ENCODE measurements around the gene NFYB. TPM values are rescaled to one million over a fixed set of nuclear protein-coding genes. Genes with fewer than 3 reads are reported as not detected.

NFYB gene
- total and polyA plus RNA-seq, 3 donors from 2014 or later: 33.8 to 53.1 (median 36.1) TPM

DNA sequence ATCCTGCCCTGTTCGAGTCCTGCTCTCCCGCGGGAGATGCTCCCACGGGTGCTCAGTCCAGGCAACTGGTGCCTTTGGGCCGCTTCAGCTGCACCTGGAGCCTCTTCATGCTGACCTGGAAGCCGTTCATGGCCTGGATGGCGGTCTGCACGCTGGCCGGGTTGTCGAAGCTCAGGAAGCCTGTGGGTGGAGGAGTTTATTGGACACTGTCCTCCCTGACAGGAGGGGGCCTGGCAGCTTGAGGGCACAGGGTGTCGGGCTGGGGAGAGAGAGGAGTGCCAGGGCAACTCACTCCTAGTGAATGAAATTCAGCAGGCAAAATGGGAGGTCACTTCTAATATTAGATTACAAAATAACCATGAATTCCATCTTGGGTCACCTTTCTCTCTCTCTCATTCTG lies 9.3 kb upstream of the NFYB start:
- no peak for DNase-seq
- H3K27me3 ChIP-seq: no peaks in the 10 kb centered on the region
- H3K9me3 ChIP-seq: no peaks in the 10 kb centered on the region
- H3K27ac ChIP-seq: no peak overlapping the region
- WGBS, 2 donors: 82 to 92% methylated on average over 9 to 11 of the region's 11 CpGs
- no peaks in the 10 kb centered on the region for H3K4me1 ChIP-seq
- intact Hi-C loops (cut with DNase I; ENCODE audit: low total_unique reads): no loop called here
- no peaks in the 10 kb centered on the region for H3K36me3 ChIP-seq (ENCODE audit: low read depth, missing control alignments)
- no peak overlapping the region for H3K4me3 ChIP-seq
- TF ChIP-seq POLR2A (IDR thresholded peaks at IDR 0.05): no peak
- TF ChIP-seq, protein P1, sequence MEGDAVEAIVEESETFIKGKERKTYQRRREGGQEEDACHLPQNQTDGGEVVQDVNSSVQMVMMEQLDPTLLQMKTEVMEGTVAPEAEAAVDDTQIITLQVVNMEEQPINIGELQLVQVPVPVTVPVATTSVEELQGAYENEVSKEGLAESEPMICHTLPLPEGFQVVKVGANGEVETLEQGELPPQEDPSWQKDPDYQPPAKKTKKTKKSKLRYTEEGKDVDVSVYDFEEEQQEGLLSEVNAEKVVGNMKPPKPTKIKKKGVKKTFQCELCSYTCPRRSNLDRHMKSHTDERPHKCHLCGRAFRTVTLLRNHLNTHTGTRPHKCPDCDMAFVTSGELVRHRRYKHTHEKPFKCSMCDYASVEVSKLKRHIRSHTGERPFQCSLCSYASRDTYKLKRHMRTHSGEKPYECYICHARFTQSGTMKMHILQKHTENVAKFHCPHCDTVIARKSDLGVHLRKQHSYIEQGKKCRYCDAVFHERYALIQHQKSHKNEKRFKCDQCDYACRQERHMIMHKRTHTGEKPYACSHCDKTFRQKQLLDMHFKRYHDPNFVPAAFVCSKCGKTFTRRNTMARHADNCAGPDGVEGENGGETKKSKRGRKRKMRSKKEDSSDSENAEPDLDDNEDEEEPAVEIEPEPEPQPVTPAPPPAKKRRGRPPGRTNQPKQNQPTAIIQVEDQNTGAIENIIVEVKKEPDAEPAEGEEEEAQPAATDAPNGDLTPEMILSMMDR (IDR thresholded peaks at IDR 0.05): no peak

DNA sequence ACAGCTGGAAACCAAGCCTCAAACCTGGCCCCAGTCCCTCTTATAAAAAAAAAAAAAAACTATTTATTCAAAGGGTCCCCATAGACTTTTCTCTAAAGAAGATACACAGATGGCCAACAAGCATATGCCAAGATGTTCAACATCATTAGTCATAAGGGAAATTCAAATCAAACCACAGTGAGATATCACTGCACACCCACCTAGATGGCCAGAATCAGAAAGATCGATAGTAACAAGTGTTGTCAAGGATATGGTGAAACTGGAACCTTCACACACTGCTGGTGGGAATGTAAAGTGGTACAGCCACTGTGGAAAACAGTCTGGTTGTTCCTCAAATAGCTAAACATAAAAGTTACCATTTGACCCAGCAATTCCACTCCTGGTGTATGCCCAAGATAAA lies 5.9 kb upstream of the NFYB start:
- Histone ChIP-seq H3K4me3 (no peak overlapping the region), H3K27ac (no peak overlapping the region), H3K9me3 (no peaks in the 10 kb centered on the region), H3K4me1 (no peaks in the 10 kb centered on the region), H3K27me3 (no peaks in the 10 kb centered on the region), H3K36me3 (ENCODE audit: low read depth, missing control alignments) (no peaks in the 10 kb centered on the region)
- WGBS, 2 donors: 93 to 95% methylated on average over 1 of the region's 1 CpG
- intact Hi-C loops (cut with DNase I; ENCODE audit: low total_unique reads): no loop called here
- TF ChIP-seq POLR2A (IDR thresholded peaks at IDR 0.05): no peak
- TF ChIP-seq, protein P1 (IDR thresholded peaks at IDR 0.05): no peak
- DNase-seq: no peak

DNA sequence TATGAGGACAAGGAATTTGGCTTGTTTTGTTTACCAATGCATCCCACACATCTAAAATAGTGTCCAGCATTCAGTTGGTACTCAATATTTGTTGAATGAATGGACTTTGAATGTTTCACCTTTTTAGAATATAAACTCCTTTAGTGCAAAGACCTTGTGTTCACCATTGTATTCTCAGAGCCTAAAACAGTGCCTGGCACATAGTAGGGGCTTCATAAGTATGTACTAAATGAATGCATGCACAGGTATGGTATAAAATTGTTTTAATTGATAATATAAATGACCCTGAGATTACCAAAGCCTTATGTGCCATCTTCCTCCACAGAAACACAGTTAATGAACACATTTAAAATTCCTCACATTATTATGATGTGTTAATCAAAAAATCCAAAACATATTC lies 5.0 kb upstream of the NFYB start:
- no peaks in the 10 kb centered on the region for H3K27me3 ChIP-seq
- H3K4me3 ChIP-seq: no peak overlapping the region
- H3K36me3 ChIP-seq (ENCODE audit: low read depth, missing control alignments): no peaks in the 10 kb centered on the region
- no peak for DNase-seq
- intact Hi-C loops (cut with DNase I; ENCODE audit: low total_unique reads): no loop called here
- peaks cover 5% of the 10 kb centered on the region for H3K4me1 ChIP-seq
- H3K27ac ChIP-seq: no peak overlapping the region
- no peaks in the 10 kb centered on the region for H3K9me3 ChIP-seq
- TF ChIP-seq, protein P1 (IDR thresholded peaks at IDR 0.05): no peak
- TF ChIP-seq POLR2A (IDR thresholded peaks at IDR 0.05): no peak

DNA sequence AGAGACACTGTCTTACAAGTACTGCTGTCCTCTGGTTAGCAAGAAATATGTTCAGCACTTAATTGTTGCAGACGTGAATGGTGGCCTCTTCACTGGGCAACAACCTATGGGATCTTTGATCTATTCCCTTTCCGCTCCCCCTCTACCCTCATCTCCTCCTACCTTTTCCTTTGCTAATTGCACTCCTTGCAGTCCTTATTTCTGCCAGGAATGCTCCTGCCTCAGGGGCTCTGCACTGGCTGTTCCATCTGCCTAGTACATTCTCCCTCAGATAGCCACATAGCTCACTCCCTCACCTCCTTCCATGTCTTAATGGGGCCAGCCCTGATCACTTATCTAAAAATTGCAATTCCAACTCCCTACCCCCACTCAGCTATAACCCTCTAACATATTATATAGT lies 4.5 kb upstream of the NFYB start:
- Histone ChIP-seq H3K9me3 (no peaks in the 10 kb centered on the region), H3K27ac (no peak overlapping the region), H3K4me1 (peaks cover 5% of the 10 kb centered on the region), H3K4me3 (no peak overlapping the region), H3K27me3 (no peaks in the 10 kb centered on the region), H3K36me3 (ENCODE audit: low read depth, missing control alignments) (no peaks in the 10 kb centered on the region)
- no peak for DNase-seq
- intact Hi-C loops (cut with DNase I; ENCODE audit: low total_unique reads): no loop called here
- no peak for TF ChIP-seq POLR2A (IDR thresholded peaks at IDR 0.05)
- TF ChIP-seq, protein P1 (IDR thresholded peaks at IDR 0.05): no peak
- WGBS, 2 donors: 69 to 85% methylated on average over 2 of the region's 2 CpGs

DNA sequence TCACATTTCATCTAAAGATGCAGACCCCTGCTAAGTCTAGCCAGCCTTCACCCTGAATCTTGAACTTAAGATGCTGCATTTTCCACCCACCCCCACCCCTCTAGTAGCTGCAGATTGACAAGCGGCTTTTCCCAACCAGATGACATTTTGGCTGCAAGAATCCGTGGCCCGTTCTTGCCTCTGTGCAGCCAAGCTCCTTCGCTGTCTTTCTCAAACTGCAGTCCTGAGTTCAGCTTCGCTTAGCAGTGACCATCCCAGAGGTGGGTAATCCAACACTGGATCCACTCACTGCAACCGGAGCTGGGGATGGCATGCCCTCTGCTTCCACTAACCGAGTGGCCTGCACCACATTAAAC lies 765 bp upstream of the NFYB start:
- Histone ChIP-seq H3K4me3 (peak overlapping the region; percentile 53 to 64), H3K4me1 (peaks cover 16% of the 10 kb centered on the region), H3K27me3 (no peaks in the 10 kb centered on the region), H3K27ac (peak overlapping the region; percentile 80 to 81), H3K36me3 (ENCODE audit: low read depth, missing control alignments) (no peaks in the 10 kb centered on the region), H3K9me3 (no peaks in the 10 kb centered on the region)
- TF ChIP-seq, protein P1 (IDR thresholded peaks at IDR 0.05): no peak
- TF ChIP-seq POLR2A (IDR thresholded peaks at IDR 0.05): no peak
- intact Hi-C loops (cut with DNase I; ENCODE audit: low total_unique reads): no loop called here
- DNase-seq: no peak
- 68 to 70% methylated on average over 7 of the region's 7 CpGs for WGBS, 2 donors
